C4-2B (cell line): ENCODE results near the gene CSRNP3.
"Not testable (repeated sequence)": the region's sequence is repeated elsewhere in the genome, so short reads cannot be mapped to it uniquely, and the experiment has no call there.

Experiments used
- H3K27ac ChIP-seq: fragments of 450-650 bp; 2 replicates; pipeline ENCODE4 v1.5.1; 2017
- CTCF ChIP-seq: fragments of 450-650 bp; conservative IDR thresholded peaks from 2 replicates; pipeline ENCODE4 v1.5.1; 2017; ENCODE audit warnings: mild to moderate bottlenecking
- ZFX ChIP-seq: fragments of 450-650 bp; IDR thresholded peaks from 2 replicates; pipeline ENCODE4 v1.6.1; 2017

Gene CSRNP3

DNA sequence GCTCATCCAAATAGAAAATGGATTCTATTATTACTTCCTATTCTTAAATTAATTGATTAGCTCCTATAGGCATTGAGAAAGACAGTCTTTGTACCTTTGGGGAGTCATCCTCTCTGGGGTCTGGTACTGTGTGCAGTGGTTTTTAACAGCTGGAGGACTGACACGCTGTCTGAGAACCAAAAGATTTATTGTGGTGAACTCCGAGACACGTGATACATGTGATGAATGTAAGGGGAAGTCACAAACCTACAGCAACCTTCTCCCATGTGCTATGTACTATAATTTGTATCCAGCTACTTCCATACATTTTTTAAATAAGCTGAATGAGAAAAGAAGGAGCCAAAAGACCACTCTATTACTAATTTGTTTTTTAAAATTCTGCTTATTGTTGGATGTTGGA lies 190.9 kb downstream of the CSRNP3 start:
- H3K27ac ChIP-seq = no peak overlapping the region
- TF ChIP-seq CTCF (no peak), ZFX (no peak)

DNA sequence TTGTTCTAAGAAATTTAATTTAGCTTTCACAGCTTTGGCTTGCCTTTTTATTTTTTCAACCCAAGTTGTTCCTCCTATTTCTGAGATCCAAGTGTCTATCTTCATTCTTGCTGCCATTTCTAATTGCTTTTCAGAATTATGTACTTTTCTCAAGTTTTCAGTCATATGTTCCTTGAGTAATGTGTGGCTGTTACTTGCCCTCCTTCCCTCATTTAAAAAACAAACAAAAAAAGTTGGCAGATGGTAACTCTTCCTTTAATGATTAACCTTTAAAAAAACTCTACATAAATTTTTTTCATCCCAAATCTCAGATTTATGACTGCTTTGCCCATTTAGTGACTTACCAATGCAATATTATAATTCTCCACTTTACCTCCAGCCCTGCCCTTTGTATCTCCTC lies 193.2 kb downstream of the CSRNP3 start:
- no peak overlapping the region for H3K27ac ChIP-seq
- no peak for TF ChIP-seq CTCF
- no peak for TF ChIP-seq ZFX

GRCh38 chr2:165665614-165666013 lies 196.1 kb downstream of the CSRNP3 start:
- TF ChIP-seq ZFX = no peak
- TF ChIP-seq CTCF = no peak
- no peak overlapping the region for H3K27ac ChIP-seq

- not testable (repeated sequence) for H3K27ac ChIP-seq
These were observed 196.6 kb downstream of the CSRNP3 start for GRCh38 chr2:165666073-165666472.

GRCh38 chr2:165666605-165667004 lies 197.1 kb downstream of the CSRNP3 start:
- TF ChIP-seq ZFX = no peak

GRCh38 chr2:165667375-165667774 lies 197.9 kb downstream of the CSRNP3 start:
- TF ChIP-seq ZFX = no peak
- no peak for TF ChIP-seq CTCF

More at GRCh38 chr2:165666605-165667004, 197.1 kb downstream of the CSRNP3 start:
- H3K27ac ChIP-seq = no peak overlapping the region

DNA sequence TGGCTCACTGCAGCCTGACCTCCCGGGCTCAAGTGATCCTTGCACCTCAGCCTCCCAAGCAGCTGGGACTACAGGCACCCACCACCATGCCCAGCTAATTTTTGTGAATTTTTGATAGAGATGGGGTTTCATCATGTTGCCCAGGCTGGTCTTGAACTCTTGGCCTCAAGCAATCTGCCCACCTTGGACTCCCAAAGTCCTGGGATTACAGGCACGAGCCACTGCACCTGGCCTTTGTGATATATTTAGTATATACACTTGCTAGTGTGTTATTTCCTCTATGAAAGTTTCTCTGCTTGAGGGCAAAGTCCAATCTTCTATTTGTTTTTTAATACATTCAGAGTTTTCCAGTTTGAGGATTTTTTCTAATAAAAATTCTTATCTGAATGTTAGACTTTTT lies 205.3 kb downstream of the CSRNP3 start:
- TF ChIP-seq CTCF = no peak
- TF ChIP-seq ZFX = no peak
- no peak overlapping the region for H3K27ac ChIP-seq

More at GRCh38 chr2:165667375-165667774, 197.9 kb downstream of the CSRNP3 start:
- no peak overlapping the region for H3K27ac ChIP-seq

DNA sequence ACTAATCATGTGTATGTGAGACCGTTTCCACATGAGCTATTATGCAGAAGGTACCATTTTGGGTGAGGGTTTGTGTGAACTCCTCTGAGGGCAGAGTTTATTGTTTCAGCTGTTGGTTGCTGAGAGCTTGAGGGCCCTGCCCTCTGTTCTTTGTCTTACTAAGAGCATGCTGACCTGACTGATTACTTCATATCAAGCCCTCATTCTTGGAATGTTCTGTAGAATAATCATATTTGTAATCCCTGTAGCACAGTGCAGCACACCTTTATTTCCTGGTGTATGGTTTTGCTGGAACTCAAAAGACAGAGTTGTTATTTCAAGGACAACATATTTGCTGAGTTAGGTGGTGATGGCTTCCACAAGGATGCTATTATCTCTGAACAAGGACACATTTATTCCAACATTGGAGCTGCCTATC lies 206.1 kb downstream of the CSRNP3 start:
- no peak for TF ChIP-seq ZFX
- TF ChIP-seq CTCF = no peak
- no peak overlapping the region for H3K27ac ChIP-seq

DNA sequence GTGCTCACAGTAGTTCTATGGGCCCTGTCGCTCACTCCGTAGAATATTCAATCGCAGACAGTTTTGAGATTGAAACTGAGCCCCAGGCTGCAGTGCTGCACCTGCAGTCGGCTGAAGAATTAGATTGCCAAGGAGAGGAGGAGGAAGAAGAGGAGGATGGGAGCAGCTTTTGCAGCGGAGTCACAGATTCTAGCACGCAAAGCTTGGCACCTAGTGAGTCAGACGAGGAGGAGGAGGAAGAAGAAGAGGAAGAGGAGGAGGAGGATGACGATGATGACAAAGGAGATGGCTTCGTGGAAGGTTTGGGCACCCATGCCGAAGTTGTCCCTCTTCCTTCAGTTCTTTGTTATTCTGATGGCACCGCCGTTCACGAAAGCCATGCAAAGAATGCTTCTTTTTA lies 209.4 kb downstream of the CSRNP3 start:
- TF ChIP-seq CTCF = no peak
- TF ChIP-seq ZFX = no peak

More for the DNA sequence above, 209.4 kb downstream of the CSRNP3 start:
- no peak overlapping the region for H3K27ac ChIP-seq
